MM.1S (cell line): ENCODE results near the gene FUT3.
"Not testable (repeated sequence)": the region's sequence is repeated elsewhere in the genome, so short reads cannot be mapped to it uniquely, and the experiment has no call there.

ENCODE experiments used
- DNase-seq: peaks from one replicate; pipeline ENCODE4 v3.0.0-alpha.2; 2015
- H2AFZ ChIP-seq: fragments of 300-600 bp; sonication (generic); 2 replicates; pipeline ENCODE4 v1.6.0; 2016; ENCODE audit warnings: antibody characterized with exemption, low read length
- H3F3A ChIP-seq: fragments of 300-600 bp; sonication (generic); 2 replicates; pipeline ENCODE4 v1.6.1; 2016; ENCODE audit warnings: mild to moderate bottlenecking, antibody characterized with exemption, low read length, moderate library complexity, mixed read lengths; ENCODE audit not compliant: insufficient read depth
- H3K27ac ChIP-seq: fragments of 300-600 bp; sonication (generic); 2 replicates; pipeline ENCODE4 v1.5.1; 2016; ENCODE audit warnings: mild to moderate bottlenecking, low read length
- H3K27me3 ChIP-seq: fragments of 300-600 bp; sonication (generic); replicated peaks from 2 replicates; pipeline ENCODE4 v1.6.0; 2016; ENCODE audit warnings: low read length; ENCODE audit not compliant: insufficient read depth
- H3K36me3 ChIP-seq: fragments of 300-600 bp; sonication (generic); replicated peaks from 2 replicates; pipeline ENCODE4 v1.6.1; 2016; ENCODE audit warnings: mild to moderate bottlenecking, low read length, mixed read lengths; ENCODE audit not compliant: insufficient read depth
- H3K4me1 ChIP-seq: fragments of 300-600 bp; sonication (generic); 2 replicates; pipeline ENCODE4 v1.6.1; 2016; ENCODE audit warnings: low read length, mixed read lengths
- H3K4me2 ChIP-seq: fragments of 300-600 bp; sonication (generic); 2 replicates; pipeline ENCODE4 v1.6.0; 2016; ENCODE audit warnings: low read depth, low read length
- H3K4me3 ChIP-seq: fragments of 300-600 bp; sonication (generic); 2 replicates; pipeline ENCODE4 v1.5.1; 2016; ENCODE audit warnings: low read length, mixed read lengths
- H3K79me2 ChIP-seq: fragments of 300-600 bp; sonication (generic); 2 replicates; pipeline ENCODE4 v1.6.1; 2016; ENCODE audit warnings: mixed run types, low read length, mixed read lengths
- H3K9ac ChIP-seq: fragments of 300-600 bp; sonication (generic); 2 replicates; pipeline ENCODE4 v1.6.1; 2016; ENCODE audit warnings: low read length, mixed read lengths
- H3K9me2 ChIP-seq: fragments of 300-600 bp; sonication (generic); replicated peaks from 2 replicates; pipeline ENCODE4 v1.6.1; 2016; ENCODE audit warnings: mild to moderate bottlenecking, low read length, mixed read lengths; ENCODE audit not compliant: insufficient read depth
- H3K9me3 ChIP-seq: fragments of 300-600 bp; sonication (generic); replicated peaks from 2 replicates; pipeline ENCODE4 v1.6.1; 2016; ENCODE audit warnings: mild to moderate bottlenecking, low read length, mixed read lengths; ENCODE audit not compliant: insufficient read depth
- H4K20me1 ChIP-seq: fragments of 300-600 bp; sonication (generic); 2 replicates; pipeline ENCODE4 v1.6.1; 2016; ENCODE audit warnings: mild to moderate bottlenecking, low read length, moderate library complexity, mixed read lengths; ENCODE audit not compliant: insufficient read depth
- EZH2 ChIP-seq: fragments of 300-600 bp; sonication (generic); optimal IDR thresholded peaks from 2 replicates; pipeline ENCODE3; 2017; ENCODE audit warnings: low read depth, mild to moderate bottlenecking, antibody characterized with exemption, low read length, mixed read lengths
- EZH2phosphoT487 ChIP-seq: fragments of 300-600 bp; sonication (generic); IDR thresholded peaks from 2 replicates; pipeline ENCODE4 v1.6.1; 2018; ENCODE audit warnings: antibody characterized with exemption, low read length
- TF ChIP-seq, protein P1 (sequence below): fragments of 300-600 bp; sonication (generic); IDR thresholded peaks from 2 replicates; pipeline ENCODE4 v1.5.1; 2016; ENCODE audit warnings: antibody characterized with exemption, low read length, mixed read lengths

FUT3 gene

GRCh38 chr19:5857203-5858081, 6.2 kb upstream of the FUT3 start:
- H3K27ac ChIP-seq, result no peak overlapping the region
- no peaks in the 10 kb centered on the region for H3K9me2 ChIP-seq
- no peaks in the 10 kb centered on the region for H3K9me3 ChIP-seq
- H3K79me2 ChIP-seq, result no peaks in the 10 kb centered on the region
- H3K9ac ChIP-seq, result no peak overlapping the region
- H3K27me3 ChIP-seq, result peaks cover 98% of the 10 kb centered on the region
- DNase-seq, result no peak
- H3F3A ChIP-seq, result no peaks in the 10 kb centered on the region
- H3K36me3 ChIP-seq, result no peaks in the 10 kb centered on the region
- no peak overlapping the region for H3K4me2 ChIP-seq
- TF ChIP-seq EZH2 (no peak), EZH2phosphoT487 (no peak)
- TF ChIP-seq, protein P1, sequence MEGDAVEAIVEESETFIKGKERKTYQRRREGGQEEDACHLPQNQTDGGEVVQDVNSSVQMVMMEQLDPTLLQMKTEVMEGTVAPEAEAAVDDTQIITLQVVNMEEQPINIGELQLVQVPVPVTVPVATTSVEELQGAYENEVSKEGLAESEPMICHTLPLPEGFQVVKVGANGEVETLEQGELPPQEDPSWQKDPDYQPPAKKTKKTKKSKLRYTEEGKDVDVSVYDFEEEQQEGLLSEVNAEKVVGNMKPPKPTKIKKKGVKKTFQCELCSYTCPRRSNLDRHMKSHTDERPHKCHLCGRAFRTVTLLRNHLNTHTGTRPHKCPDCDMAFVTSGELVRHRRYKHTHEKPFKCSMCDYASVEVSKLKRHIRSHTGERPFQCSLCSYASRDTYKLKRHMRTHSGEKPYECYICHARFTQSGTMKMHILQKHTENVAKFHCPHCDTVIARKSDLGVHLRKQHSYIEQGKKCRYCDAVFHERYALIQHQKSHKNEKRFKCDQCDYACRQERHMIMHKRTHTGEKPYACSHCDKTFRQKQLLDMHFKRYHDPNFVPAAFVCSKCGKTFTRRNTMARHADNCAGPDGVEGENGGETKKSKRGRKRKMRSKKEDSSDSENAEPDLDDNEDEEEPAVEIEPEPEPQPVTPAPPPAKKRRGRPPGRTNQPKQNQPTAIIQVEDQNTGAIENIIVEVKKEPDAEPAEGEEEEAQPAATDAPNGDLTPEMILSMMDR, result no peak
- H2AFZ ChIP-seq, result no peak overlapping the region
- H3K4me1 ChIP-seq, result no peaks in the 10 kb centered on the region
- no peak overlapping the region for H3K4me3 ChIP-seq
- no peaks in the 10 kb centered on the region for H4K20me1 ChIP-seq

- H3K27ac ChIP-seq, result not testable (repeated sequence)
Observed at GRCh38 chr19:5855151-5855550, 3.9 kb upstream of the FUT3 start.

GRCh38 chr19:5854121-5854520, 2.9 kb upstream of the FUT3 start:
- not testable (repeated sequence) for H3K27ac ChIP-seq, H3K9me3 ChIP-seq, H3K36me3 ChIP-seq, H3K9me2 ChIP-seq, H3K4me1 ChIP-seq, H3K4me2 ChIP-seq, H2AFZ ChIP-seq, H3K4me3 ChIP-seq, DNase-seq, H3K79me2 ChIP-seq, H4K20me1 ChIP-seq, H3F3A ChIP-seq, H3K9ac ChIP-seq
- peaks cover 97% of the 10 kb centered on the region for H3K27me3 ChIP-seq

More at GRCh38 chr19:5855151-5855550, 3.9 kb upstream of the FUT3 start:
- H3F3A ChIP-seq, H2AFZ ChIP-seq, H3K4me1 ChIP-seq, H3K9ac ChIP-seq, H4K20me1 ChIP-seq, H3K79me2 ChIP-seq, H3K4me2 ChIP-seq, DNase-seq, H3K36me3 ChIP-seq, H3K4me3 ChIP-seq, H3K9me3 ChIP-seq, H3K9me2 ChIP-seq: not testable (repeated sequence)
- H3K27me3 ChIP-seq, result peaks cover 97% of the 10 kb centered on the region

DNA sequence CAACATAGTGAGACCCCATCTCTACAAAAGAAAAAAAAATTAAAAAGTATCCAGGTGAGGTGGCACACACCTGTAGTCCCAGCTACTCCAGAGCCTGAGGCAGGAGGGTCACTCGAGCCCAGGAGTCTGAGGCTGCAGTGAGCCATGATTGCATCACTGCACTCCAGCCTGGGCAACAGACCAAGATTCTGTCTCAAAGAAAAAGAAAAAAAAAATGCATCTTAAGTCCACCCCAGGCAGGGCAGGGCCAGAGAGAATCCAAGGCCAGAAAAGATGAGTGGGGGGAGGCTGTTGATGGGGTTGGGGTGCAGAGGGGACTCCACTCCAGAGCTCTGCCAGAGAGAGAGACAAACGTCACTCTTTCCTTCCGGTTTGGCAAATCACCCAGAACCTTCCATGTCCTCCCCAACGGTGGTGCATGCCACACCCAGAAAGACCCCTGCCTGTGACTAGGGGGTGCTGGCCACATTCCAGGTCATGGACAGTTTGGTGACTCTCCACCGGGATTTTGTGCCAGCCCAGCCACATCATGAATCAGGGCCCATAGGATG, 431 bp downstream of the FUT3 start:
- H3K79me2 ChIP-seq, result no peaks in the 10 kb centered on the region
- no peak overlapping the region for H3K4me3 ChIP-seq
- H3K9me3 ChIP-seq, result no peaks in the 10 kb centered on the region
- H3K9ac ChIP-seq, result no peak overlapping the region
- H3F3A ChIP-seq, result no peaks in the 10 kb centered on the region
- H3K27ac ChIP-seq, result no peak overlapping the region
- TF ChIP-seq EZH2phosphoT487 (no peak), EZH2 (no peak)
- TF ChIP-seq, protein P1, result no peak
- no peaks in the 10 kb centered on the region for H3K36me3 ChIP-seq
- no peak overlapping the region for H2AFZ ChIP-seq
- H4K20me1 ChIP-seq, result no peaks in the 10 kb centered on the region
- no peak for DNase-seq
- H3K27me3 ChIP-seq, result peaks cover 94% of the 10 kb centered on the region
- H3K4me1 ChIP-seq, result no peaks in the 10 kb centered on the region
- no peak overlapping the region for H3K4me2 ChIP-seq
- no peaks in the 10 kb centered on the region for H3K9me2 ChIP-seq
